ENCODE data around the gene PRKAB1.

DNA sequence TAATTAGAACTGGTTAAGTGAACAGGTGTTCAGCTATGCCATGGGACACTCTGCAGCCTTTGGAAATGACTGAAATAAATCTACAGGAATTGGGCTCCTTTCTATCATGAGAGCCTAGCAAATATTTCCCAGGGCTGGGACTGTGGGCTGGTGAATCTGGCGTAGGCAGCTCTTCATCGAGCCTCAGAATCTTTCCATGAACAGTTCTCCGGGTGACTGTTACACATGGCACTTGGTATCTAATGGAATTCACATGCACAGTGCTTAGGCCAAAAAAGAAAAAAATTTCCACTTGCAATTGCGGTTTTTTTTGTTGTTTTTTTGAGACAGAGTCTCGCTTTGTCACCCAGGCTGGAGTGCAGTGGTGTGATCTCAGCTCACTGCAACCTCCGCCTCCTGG, 32.1 kb downstream of the PRKAB1 start:
- no peak for TF ChIP-seq EZH2phosphoT487 (IDR thresholded peaks at IDR 0.05; ENCODE audit: borderline replicate concordance, low read length)
- no peak for TF ChIP-seq EZH2 (IDR thresholded peaks at IDR 0.05; ENCODE audit: low read length, unreplicated experiment)

All from PC-3 (cell line).